Activated CD4-positive, alpha-beta T cell treated with anti-CD3 and anti-CD28 coated beads, Interleukin-2, amount 50 U/mL, for 16 hours (primary cell): ENCODE results near the gene RAB33B.
"Not testable (repeated sequence)": the region's sequence is repeated elsewhere in the genome, so short reads cannot be mapped to it uniquely, and the experiment has no call there.

Experiments
- DNase-seq: peaks from one replicate; pipeline ENCODE4 v3.0.0-alpha.2; 2020

RAB33B gene

GRCh38 chr4:139465922-139466321 is 12.0 kb downstream of the RAB33B start:
- no peak for DNase-seq

- DNase-seq: not testable (repeated sequence)
These were observed 14.8 kb downstream of the RAB33B start for GRCh38 chr4:139468756-139469155.

- no peak for DNase-seq
These were observed 15.3 kb downstream of the RAB33B start for GRCh38 chr4:139469216-139469615.

DNA sequence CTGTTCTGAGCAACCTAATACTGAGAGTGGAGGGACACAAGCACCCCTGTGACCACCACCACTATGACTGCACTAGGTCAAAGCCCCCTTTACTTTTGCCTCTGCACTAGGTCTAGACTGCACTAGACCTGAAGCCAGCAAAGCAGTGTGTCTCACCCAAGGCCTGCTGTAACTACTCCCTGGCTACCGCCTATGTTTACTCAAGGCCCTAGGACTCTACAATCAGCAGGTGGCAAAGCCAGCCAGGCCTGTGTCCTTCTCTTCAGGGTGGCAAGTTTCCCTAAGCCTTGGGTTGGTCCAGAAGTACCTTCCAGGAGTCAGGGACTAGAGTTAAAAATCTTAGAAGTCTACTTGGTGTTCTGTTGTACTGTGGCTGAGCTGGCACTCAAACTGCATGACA is 15.9 kb downstream of the RAB33B start:
- DNase-seq: no peak

- no peak for DNase-seq
These were observed 16.4 kb downstream of the RAB33B start for GRCh38 chr4:139470295-139470694.

DNA sequence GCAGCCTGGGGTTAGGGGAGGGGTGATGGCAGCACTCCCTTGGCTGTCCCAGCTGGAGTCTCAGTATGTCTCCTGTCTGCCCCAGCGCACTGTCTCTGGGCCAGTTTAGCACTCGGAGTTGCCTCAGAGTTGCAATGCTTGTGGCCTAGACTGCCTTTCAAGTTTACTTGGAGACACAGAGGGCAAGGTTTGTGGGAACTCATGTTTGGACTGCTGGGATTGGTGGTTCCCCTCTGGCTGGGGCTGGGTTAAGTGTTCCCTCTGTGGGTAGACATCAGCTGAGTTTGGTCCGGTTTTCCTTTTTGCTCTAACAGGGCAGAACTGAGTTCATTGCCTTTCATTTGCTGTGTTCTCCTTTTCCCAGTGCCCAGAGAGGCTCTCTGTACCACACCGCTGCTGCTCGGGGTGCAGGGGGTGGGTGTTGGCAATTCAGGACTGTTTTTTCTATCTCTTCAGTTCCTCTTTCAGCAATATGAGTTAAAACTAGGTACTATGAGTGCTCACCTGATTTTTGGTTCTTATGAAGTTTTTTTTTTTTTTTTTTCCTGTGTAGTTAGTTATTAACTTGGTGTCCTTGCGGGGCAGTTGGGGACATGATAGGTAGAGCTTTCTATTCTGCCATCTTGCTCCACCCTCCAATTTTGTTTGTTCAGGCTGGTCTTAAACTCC is 17.2 kb downstream of the RAB33B start:
- no peak for DNase-seq

GRCh38 chr4:139472852-139473251 is 18.9 kb downstream of the RAB33B start:
- no peak for DNase-seq

- DNase-seq: no peak
These were observed 22.4 kb downstream of the RAB33B start for GRCh38 chr4:139476363-139476762.

GRCh38 chr4:139481465-139481864 is 27.5 kb downstream of the RAB33B start:
- DNase-seq: no peak

- no peak for DNase-seq
These were observed 29.1 kb downstream of the RAB33B start for GRCh38 chr4:139483000-139483399.

GRCh38 chr4:139484783-139485311 is 30.9 kb downstream of the RAB33B start:
- DNase-seq: no peak

- no peak for DNase-seq
These were observed 34.5 kb downstream of the RAB33B start for GRCh38 chr4:139488442-139488841.

- no peak for DNase-seq
These were observed 35.7 kb downstream of the RAB33B start for GRCh38 chr4:139489638-139490037.

GRCh38 chr4:139492429-139492828 is 38.5 kb downstream of the RAB33B start:
- DNase-seq: no peak

GRCh38 chr4:139493176-139493575 is 39.3 kb downstream of the RAB33B start:
- DNase-seq: no peak

DNA sequence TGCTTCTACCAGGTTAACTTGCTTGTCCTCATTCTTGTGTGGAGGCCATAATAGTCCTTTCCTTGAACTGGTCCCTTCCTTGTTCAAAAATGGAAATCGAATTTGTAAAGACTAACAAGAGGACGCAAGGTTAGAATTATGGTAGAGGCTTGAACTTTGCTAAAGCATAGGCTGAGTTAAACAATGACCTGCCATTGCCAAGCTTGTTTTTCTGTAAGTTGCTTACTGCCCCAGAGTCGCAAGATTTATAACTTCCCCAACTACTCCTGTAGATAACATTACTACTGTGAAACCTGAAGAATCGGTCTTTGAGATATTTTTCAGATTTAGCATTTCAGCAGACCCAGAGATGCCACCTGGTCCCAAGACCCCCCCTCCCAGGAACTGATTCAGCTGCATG is 45.3 kb downstream of the RAB33B start:
- DNase-seq: no peak

GRCh38 chr4:139501117-139501516 is 47.2 kb downstream of the RAB33B start:
- no peak for DNase-seq

DNA sequence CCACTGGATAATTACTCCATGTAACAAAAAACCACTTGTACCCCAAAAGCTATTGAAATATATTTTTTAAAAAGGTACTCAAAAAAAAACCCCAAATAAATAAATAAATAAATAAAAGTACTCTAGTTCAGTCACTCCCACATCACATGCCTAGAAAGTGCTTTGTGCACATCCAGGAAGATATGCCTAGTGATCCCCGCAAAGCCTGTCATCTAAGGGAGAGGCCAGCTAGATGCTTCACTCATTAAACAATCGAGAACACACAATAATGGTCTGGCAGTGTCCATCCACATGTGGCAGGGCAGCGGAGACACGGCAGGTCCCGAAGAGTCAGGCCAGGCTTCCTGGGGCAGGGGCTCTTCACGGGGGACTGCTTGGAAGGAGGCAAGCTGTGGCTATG is 47.6 kb downstream of the RAB33B start:
- no peak for DNase-seq

- no peak for DNase-seq
These were observed 48.3 kb downstream of the RAB33B start for GRCh38 chr4:139501927-139502899.

GRCh38 chr4:139503622-139504166 is 49.8 kb downstream of the RAB33B start:
- DNase-seq: no peak

GRCh38 chr4:139506774-139507173 is 52.9 kb downstream of the RAB33B start:
- no peak for DNase-seq

DNA sequence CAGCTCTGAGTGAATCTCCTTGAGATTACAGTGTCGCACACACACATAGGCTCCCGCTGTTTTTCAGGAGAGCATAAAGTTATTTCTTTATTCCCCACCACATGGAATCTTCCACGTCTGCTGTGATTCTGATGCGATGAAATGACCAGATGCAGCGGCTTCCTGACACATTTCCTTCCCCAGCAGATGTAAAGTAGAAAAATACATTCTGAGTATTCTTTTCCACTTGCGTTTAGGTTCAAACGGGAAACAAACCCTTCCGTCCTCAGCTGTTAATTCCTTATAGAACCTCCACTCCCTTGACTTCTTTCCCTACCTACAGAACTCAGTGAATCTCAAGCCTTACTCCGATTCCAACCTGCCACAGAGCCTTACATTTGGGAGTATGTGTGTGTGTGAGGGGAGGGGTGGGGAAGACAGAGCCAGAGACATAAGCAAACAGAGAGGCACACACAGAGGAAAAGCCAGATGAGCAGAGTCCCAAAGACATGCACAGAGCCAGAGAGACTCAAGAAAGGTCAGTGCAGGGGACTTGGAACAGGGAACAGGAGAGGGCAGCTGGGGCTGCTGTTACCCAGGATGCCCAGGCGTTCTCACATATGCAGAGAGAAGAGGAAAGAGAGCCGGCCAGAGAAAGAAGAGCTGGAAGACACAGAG is 54.8 kb downstream of the RAB33B start:
- no peak for DNase-seq
